Activated gamma-delta T cell treated with Interleukin-2 at 50 U/mL for 16 hours (primary cell): Measurements from ENCODE around the gene ZNF653.
"Not testable (repeated sequence)": the region's sequence is repeated elsewhere in the genome, so short reads cannot be mapped to it uniquely, and the experiment has no call there.

Experiments
- DNase-seq: peaks from one replicate; pipeline ENCODE4 v3.0.0-alpha.2; 2020

Gene ZNF653

DNA sequence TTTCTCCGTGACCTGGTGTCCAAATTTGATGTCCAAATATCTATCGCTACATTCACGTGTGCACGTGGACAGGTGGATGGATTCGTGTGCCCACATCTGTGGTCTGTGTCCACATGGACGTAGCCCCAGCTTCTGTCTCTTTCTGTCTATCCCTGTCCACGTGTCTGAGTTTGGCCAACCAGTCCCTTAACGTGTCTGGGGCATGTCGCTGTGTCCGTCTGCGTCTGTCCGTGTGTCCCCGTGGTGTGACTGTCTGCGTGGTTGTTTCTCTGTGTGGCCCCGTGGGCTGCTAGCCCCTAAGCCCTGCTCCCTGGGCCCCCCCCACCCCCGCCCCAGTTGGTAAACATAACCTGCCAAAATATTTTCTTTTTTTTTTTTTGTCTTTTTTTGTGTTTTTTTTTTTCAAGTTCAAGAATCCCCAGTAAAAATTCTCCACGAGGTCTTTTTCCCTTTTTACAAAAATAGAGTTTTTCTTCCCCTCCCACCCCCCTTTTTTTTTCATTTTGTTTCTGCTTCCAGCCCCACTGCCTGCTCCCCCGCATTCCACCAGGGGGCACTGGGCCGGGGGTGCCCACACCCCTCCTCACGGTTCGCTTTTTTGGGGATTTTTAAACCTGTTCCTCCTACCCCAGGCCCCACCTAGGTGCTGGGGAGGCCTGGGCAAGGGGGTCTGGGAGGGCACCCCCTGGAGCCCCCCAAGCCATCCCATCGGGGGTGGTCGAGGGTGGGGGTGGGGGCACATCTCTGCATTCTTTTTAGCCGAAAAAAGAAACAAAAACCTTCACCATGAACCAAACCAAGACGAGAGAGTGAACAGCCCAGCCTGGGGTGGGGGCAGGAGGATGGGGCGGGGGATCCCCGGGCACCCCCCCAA lies 51.9 kb downstream of the ZNF653 start:
- no peak for DNase-seq

DNA sequence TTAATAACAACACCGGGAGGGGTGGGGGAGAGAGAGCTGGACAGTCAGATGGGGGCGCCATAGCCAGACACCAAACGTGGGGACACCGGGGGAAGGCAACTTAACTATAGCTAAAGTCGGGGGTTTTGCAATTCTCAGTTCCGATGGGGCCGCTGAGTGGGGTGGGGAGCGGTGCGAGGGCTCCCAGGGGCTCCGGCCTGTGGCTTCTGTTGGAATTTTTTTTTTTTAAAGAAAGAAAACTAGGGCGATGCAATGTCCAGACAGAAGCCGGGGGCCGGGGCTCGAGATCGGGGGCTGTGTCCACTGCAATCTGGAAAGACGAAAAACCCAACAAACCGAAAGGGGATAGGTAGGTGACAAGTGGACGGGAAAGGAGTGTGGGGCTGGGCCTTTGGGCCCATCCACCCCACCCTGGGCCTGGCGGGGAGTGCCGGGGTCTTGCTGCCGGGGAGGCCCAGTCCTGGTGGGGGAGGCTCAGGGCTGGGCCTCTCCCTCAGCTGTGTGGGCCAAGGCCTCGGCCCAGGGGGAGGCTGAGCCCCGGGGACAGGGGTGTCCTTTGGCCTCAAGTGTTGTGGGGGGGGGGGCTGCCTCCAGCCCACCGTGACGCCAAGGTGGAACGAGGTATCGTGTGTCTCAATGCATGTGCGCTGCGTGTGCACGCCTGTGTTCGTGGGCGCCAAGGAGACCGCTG lies 52.9 kb downstream of the ZNF653 start:
- no peak for DNase-seq

DNA sequence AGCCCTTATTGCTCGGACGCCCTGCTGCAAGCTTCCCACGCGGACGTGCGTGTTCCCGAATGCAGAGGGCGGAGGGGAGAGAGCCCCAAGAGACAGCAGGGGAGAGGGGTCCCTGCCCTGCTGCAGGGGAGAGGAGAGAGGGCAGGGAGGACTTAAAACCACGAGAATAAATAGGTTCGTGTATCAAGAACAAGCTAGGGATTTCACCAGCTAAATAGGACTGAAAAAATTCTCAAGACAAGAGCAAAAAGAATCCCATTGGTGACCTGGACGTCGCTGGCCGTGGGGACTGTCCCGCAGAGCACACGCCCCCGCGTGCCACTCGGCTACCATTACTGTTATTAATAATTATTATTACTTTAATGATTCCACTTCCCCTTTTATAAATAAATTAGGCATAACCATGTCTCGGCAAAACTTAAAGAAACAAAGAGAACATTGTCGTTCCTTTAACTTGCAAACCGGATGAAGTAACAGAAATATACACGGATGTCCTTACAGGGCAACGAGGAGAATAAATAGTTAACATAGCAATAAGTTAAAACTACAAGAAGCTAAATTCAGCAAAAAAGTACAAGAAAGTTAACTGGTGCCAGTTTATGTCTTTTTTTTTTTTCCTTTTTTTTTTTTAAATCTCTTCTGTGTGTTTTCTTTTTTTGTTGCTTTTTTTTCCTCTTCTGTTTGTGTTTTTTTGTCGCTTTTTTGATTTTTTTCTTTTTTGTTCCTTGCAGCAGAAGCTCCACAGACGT lies 53.6 kb downstream of the ZNF653 start:
- DNase-seq, result no peak

DNA sequence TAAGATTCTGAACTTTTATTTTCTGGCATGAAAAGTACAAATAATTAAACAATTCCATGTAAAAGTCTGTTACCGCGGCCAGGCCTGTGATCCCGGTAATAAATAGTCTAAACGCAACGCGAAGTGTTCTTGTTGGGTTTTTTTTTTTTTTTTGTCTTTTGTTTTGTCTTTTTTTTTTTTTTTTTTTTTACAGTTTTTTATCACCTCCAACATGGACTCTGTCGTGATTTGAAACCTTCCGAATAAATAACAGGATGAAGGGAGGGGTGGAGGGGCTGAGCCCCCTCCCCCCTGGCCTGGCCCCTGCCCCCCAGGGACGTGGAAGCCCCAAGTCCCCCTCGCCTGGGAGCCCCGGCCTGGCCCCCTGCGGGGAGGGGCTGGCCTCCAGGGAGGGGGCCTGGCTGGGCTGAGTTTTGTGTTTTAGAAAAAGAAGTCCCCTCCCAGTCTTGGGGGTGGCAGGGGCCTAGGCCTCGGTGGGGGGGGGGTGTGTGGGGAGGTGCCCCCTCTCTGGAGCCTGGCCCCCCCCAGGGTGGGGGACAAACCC lies 54.2 kb downstream of the ZNF653 start:
- DNase-seq, result no peak

DNA sequence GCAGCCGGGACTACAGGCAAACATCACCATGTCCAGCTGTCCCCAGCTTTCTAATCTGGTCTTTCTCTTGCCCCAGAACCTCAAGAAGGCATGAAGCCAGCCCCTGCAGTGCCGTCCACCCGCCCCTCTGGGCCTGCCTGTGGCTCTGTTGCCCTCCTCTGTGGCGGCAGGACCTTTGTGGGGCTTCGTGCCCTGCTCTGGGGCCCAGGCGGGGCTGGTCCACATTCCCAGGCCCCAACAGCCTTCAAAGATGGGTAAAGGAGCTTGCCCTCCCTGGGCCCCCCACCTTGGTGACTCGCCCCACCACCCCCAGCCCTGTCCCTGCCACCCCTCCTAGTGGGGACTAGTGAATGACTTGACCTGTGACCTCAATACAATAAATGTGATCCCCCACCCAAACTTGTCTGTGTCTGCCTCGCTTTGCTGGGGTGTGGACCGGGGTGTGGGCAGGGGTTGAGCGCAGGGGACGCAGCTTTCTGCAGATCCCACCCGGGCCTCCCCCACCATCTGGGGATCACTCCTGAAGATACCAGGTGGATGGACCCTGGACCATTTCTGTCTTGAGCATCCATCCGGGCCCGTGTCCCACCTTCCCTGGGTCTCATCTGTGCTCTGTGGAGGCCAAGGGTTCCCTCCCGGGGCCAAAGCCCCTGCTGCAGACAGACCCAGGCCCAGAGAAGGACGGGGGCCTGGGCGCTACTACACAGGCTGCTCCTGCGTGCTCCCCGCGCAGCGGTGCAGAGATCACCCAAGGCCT lies 54.9 kb downstream of the ZNF653 start:
- no peak for DNase-seq

DNA sequence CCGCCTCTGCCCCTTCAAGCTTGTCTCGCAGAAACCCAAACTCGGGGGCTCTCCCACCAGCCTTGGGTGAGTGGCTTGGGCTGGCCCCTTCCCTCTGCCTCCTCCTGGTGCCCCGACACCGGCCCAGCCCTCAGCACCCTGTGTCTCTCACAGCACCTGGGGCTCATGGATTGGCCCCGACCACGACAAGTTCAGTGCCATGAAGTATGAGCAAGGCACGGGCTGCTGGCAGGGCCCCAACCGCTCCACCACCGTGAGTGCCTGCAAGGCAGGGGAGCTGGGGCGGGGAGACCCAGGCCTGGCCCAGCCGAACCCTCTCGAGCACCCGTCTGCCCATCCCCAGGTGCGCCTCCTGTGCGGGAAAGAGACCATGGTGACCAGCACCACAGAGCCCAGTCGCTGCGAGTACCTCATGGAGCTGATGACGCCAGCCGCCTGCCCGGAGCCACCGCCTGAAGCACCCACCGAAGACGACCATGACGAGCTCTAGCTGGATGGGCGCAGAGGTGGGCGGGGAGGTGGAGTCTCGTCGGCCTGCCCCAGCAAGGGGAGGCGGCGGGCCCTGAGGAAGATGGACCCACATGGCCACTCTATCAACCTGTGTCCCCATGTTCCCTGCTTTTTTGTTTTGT lies 56.6 kb downstream of the ZNF653 start:
- no peak for DNase-seq

DNA sequence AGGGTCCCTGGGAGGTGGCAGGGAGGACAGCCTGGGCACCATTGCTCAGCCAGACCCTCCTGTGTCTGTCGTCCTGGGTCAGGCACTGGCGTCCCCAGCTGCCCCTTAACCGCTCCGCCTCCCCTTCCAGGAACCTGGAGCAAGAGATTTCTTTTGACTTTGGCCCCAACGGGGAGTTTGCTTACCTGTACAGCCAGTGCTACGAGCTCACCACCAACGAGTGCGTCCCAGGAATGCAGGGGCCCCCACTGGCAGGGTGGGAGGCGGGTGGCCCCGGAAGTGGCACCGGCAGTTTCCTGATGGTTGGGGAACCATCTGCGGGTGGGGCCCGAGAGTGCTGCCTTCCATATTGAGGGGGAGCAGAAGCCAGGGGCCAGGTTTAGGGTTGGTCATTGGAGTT lies 57.2 kb downstream of the ZNF653 start:
- no peak for DNase-seq

DNA sequence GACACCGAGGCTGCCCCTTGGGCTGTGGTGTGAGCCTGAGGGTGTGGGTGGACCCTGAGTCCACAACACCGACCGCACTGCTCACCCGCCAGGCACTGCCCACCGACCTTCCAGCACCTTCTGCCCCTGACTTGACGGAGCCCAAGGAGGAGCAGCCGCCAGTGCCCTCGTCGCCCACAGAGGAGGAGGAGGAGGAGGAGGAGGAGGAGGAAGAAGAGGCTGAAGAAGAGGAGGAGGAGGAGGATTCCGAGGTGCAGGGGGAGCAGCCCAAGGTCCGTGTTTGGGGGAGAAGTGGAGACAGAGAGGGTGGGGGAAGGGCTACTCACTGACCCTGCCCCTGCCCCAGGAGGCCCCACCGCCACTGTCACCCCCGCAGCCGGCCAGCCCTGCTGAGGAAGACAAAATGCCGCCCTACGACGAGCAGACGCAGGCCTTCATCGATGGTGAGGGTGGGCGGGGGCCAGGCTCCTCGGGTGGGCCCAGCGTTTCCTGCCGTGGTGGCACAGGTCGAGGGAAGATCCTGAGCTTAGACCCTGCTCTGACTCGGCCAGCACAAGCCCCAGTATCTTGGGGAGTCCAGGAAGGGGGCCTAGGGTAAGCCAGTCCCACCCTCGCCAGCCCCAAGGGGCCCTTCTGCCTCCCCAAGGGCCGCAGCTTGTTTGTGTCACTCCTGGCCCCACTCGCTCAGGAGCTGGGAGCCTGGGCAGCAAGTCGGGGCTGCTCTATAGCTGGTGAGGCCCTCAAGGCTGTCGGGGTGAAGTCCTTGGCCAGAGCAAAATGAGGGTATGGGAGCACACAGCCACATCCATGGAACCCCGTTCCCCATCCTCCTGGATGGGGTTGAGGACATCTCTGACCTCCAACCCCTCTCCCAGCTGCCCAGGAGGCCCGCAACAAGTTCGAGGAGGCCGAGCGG lies 58.0 kb downstream of the ZNF653 start:
- no peak for DNase-seq

DNA sequence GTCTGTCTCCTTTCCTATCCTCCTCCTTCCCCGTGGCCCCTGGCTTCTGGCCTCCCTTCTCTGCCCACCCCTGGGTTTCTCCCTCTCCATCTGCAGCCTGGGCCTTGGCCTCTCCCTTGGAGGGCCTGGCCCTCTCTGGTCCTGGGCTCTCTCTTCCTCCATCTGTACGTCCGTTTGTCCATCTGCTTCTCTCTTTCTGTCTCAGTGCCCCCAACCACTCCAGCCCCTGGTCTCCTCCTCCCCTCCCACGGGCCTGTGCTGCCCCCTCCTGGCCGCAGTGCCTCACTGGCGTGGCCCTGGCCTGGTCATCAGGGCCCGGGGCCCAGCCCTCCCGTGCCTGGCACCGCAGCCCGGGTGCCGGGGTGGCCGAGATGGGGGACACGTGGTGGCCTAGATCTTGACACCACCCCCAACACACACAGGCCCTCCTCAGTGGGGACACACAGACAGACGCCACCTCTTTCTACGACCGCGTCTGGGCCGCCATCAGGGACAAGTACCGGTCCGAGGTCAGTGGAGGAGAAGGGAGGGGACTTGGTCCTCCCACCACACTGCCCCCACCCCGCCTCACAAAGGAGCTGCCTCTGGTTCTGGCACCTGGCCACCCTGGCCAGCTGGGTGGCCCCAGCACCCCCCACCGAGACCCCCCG lies 58.9 kb downstream of the ZNF653 start:
- peak; percentile 47 for DNase-seq

DNA sequence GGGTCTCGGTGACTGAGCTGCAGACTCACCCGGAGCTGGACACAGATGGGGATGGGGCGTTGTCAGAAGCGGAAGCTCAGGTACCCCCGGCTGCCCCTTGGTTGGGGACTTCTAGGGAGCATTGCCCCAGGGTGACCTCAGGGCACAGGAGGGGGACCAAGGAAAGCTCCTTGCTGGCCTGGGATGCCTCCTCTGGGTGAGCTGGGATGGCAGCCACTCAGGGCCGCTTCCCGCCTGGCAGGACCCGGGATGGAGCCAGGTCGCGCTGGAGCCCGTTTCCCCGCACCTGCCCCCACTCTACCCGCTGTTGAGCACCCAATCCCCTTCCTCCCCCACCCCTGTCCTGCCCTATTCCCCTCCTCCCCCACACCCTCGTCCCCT lies 59.4 kb downstream of the ZNF653 start:
- no peak for DNase-seq

DNA sequence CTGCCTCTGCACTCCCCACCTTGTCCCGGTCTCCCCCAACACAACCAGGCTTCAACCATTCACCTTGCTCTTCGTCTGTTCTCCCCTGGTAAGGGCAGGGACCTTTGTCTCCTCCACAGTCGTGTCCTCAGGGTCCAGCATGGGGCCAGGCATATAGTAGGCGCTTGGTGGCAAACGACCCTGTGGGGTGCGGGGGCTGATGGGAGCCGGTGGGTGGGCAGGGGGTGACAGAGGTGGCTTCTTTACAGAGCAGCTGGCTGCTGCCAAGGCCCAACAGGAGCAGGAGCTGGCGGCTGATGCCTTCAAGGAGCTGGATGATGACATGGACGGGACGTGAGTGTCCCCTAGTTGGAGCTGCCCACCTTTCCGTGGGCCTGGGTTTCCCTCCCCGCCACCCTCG lies 60.5 kb downstream of the ZNF653 start:
- no peak for DNase-seq

DNA sequence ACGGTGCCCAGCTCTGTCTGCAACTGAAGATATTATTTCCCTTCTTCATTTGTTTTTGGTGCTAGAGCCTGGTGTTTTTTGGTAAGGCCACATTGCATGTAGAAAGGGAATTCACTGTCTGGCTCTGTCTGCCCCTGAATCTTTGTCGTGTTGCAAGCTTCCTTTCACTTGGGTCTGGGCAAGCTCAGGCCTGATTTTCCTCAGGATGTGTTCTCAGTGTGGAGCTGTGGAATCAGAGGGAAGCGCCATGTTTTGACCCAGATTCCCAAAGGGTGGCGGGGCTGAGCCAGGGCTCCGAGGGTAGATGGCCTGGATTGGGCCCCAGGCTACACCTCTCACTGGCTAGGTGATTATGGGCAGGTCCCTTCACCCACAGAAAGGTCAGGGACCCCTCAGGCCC lies 61.6 kb downstream of the ZNF653 start:
- DNase-seq, result no peak

DNA sequence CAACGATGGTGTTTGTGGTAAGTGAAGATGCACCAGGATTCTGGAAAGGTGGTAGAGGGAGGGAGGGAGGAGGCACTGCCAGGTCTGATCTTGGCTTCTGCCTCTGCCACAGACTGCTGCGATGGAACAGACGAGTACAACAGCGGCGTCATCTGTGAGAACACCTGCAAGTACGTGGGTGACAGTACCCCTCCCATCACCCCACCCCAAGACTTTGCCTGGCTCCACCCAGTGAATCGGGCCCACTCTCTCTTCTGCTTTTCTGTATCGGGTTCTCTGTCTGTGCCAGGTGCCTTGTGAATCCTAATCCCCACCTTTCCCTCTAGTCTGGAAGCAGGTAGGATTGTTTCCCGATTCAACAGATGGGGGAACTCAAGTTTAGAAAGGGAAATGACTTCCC lies 67.7 kb downstream of the ZNF653 start:
- DNase-seq, result no peak

DNA sequence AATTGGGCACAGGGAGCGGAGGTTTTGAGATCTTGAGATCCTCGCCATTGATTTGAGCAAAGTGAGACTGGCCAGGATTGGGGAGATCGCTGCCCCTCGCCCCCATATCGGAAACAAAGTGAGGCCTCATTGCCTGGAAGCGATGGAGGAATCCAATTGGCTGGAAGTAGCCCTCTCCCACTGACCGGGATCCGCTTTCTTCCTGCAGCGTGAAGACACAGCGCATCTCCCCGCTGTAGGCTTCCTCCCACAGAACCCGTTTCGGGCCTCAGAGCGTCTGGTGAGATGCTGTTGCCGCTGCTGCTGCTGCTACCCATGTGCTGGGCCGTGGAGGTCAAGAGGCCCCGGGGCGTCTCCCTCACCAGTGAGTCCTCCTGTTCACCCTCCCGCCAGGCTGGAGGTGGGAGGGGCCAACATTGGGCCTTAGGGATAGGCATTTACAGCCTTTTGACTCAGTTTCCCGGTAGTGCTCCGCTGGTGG lies 69.8 kb downstream of the ZNF653 start:
- DNase-seq, result no peak

DNA sequence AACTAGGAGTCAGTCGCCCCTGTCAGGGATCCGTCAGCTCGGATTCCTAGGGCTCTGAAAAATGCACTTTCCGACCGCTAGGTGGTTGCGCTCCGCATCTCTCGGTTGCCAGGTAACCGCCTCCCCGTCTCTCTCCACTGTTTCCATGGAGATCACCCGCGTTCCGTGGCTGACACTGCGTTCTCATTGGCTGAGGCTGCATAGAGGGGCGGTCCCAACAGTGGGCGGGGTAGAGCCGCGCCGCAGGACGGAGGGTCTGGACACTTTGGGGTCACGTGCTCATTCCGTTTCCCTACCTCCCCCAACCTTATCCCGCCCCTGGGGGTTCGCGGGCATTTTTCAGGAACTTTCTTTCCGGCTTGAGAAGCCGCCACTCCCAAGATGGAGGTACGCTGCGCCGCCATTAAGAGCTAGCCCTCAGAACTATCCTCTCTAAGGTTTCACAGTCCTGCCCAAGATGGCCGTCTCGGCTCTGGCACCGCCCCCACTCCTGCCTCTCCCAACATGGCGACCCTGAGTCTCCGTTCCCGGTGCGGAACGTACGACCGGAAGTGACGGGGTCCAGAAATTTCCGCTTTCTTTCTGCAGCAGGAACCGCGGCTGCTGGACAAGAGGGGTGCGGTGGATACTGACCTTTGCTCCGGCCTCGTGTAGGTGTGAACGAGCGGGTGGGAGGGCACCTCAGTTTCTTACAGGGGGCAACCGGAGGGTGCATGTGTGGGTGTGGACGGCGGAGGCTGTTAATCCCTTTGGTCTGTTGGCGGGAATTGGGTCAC lies 70.4 kb downstream of the ZNF653 start, which contains the start of the genes ODAD3 and PRKCSH:
TSS of gene ODAD3 (minus strand) at position 65 of the 776 bp plus-strand sequence. CDS start 105 bp downstream, outside the sequence.
TSS of gene PRKCSH (plus strand) at position 579 of the 776 bp plus-strand sequence. CDS start 483 bp downstream, outside the sequence.
- peak; percentile 98 for DNase-seq

DNA sequence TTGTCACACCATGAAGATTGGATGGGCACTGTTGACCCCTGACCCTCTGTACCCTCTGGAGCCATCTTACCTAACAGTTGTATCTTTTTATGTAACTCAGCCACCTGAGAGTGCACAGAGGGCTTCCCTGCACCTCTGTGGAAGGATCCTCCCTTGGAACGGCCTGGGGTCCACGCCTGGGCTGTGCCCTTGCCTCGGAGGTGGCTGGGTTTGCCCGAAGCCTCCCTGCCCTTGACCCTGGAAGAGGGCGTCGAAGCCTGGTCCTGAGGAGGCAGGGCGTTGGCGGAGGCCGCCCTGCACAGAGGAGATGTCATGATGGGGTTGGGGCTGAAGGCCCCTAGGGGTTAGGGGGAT lies 71.0 kb downstream of the ZNF653 start:
- peak; percentile 18 for DNase-seq

DNA sequence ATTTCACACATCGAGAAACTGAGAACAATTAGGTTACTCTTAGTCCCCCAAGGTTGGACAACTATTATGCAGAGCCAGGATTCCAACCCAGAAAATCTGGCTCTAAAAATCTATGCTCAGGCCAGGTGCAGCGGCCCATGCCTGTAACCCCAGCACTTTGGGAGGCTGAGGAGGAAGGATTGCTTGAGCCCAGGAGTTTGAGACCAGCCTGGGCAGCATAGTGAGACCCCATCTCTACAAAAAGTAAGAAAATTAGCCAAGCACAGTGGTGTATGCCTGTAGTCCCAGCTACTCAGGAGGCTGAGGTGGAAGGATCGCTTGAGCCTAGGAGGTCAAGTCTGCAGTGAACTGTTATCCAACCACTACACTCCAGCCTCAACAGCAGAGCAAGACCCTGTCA lies 72.1 kb downstream of the ZNF653 start:
- not testable (repeated sequence) for DNase-seq
